ENCODE measurements around the gene NOPCHAP1. TPM values are rescaled to one million over a fixed set of nuclear protein-coding genes. Genes with fewer than 3 reads are reported as not detected.
"Not testable (repeated sequence)": the region's sequence is repeated elsewhere in the genome, so short reads cannot be mapped to it uniquely, and the experiment has no call there.

NOPCHAP1 gene
- total RNA-seq = 17.4 and 20.9 TPM in 2 replicates

GRCh38 chr12:104986022-104986941, at the start of gene NOPCHAP1:
TSS of gene NOPCHAP1 (plus strand) at chr12:104986316. CDS start at chr12:104986353, 37 bp downstream.
- TF ChIP-seq CTCF (conservative IDR thresholded peaks at IDR 0.05; ENCODE audit: low read depth, low read length) = no peak
- H3K4me3 ChIP-seq (ENCODE audit: low read depth, low read length) = peak within 1 kb of the TSS; percentile 78
- DNase-seq (ENCODE audit: low read depth) = peak; percentile 13

GRCh38 chr12:104938371-104938770, 47.7 kb upstream of the NOPCHAP1 start:
- no peak overlapping the region for H3K4me3 ChIP-seq (ENCODE audit: low read depth, low read length)
- no peak for DNase-seq (ENCODE audit: low read depth)
- TF ChIP-seq CTCF (conservative IDR thresholded peaks at IDR 0.05; ENCODE audit: low read depth, low read length) = no peak

GRCh38 chr12:104939089-104939488, 47.0 kb upstream of the NOPCHAP1 start:
- no peak overlapping the region for H3K4me3 ChIP-seq (ENCODE audit: low read depth, low read length)
- TF ChIP-seq CTCF (conservative IDR thresholded peaks at IDR 0.05; ENCODE audit: low read depth, low read length) = no peak
- DNase-seq (ENCODE audit: low read depth) = no peak

GRCh38 chr12:104941454-104941853, 44.7 kb upstream of the NOPCHAP1 start:
- no peak for TF ChIP-seq CTCF (conservative IDR thresholded peaks at IDR 0.05; ENCODE audit: low read depth, low read length)
- no peak for DNase-seq (ENCODE audit: low read depth)
- H3K4me3 ChIP-seq (ENCODE audit: low read depth, low read length) = no peak overlapping the region

- DNase-seq (ENCODE audit: low read depth) = no peak
Measured at GRCh38 chr12:104942075-104942474, 44.0 kb upstream of the NOPCHAP1 start.

GRCh38 chr12:104943401-104943800, 42.7 kb upstream of the NOPCHAP1 start:
- not testable (repeated sequence) for DNase-seq (ENCODE audit: low read depth); H3K4me3 ChIP-seq (ENCODE audit: low read depth, low read length)

More at GRCh38 chr12:104942075-104942474, 44.0 kb upstream of the NOPCHAP1 start:
- TF ChIP-seq CTCF (conservative IDR thresholded peaks at IDR 0.05; ENCODE audit: low read depth, low read length) = no peak
- H3K4me3 ChIP-seq (ENCODE audit: low read depth, low read length) = no peak overlapping the region

GRCh38 chr12:104944252-104944651, 41.9 kb upstream of the NOPCHAP1 start:
- DNase-seq (ENCODE audit: low read depth) = no peak
- TF ChIP-seq CTCF (conservative IDR thresholded peaks at IDR 0.05; ENCODE audit: low read depth, low read length) = no peak
- H3K4me3 ChIP-seq (ENCODE audit: low read depth, low read length) = no peak overlapping the region

- not testable (repeated sequence) for H3K4me3 ChIP-seq (ENCODE audit: low read depth, low read length); DNase-seq (ENCODE audit: low read depth)
Measured at GRCh38 chr12:104948716-104949115, 37.4 kb upstream of the NOPCHAP1 start.

All from epithelial cell of proximal tubule (primary cell).